HepG2 (cell line): ENCODE results near the gene TVP23C. TPM values are rescaled to one million over a fixed set of nuclear protein-coding genes. Genes with fewer than 3 reads are reported as not detected.

Source experiments
- ATAC-seq: fragments of 200-7000 bp; cut with Tn5 transposase; 3 replicates; pipeline ENCODE4 v1.9.1; 2020; ENCODE audit warnings: mild to moderate bottlenecking, moderate library complexity
- BruUV-seq: library from RNA; stranded (reverse); fragments of 400-500 nt; replicated peaks from 2 replicates; lab custom pipeline; 2021; lab: Mats Ljungman, UMichigan
- CTCF ChIA-PET: fragments of 300-600 bp; formaldehyde crosslinking; extraction: SDS; loops from one replicate; lab custom pipeline; 2021; ENCODE audit warnings: low total read pairs, inconsistent platforms, low intra/inter-chr PET ratio; lab: Yijun Ruan, JAX
- POLR2A ChIA-PET: fragments of 350-600 bp; sonication (Branson Sonifier 250); formaldehyde crosslinking; loops from one replicate; lab custom pipeline; 2020; ENCODE audit warnings: antibody characterized with exemption, inconsistent platforms; lab: Yijun Ruan, JAX
- DNase-seq: peaks from one replicate; pipeline ENCODE4 v3.0.0-alpha.2; 2015; ENCODE audit warnings: low spot score
- FAIRE-seq: peaks from 3 replicates; lab custom pipeline; 2011; peaks lifted over from hg19 to GRCh38; lab: Jason Lieb, UNC
- H2AFZ ChIP-seq: one replicate; pipeline ENCODE4 v1.6.1; 2011; ENCODE audit warnings: low read length, inconsistent platforms
- H3K27ac ChIP-seq: fragments of 300-600 bp; 3 replicates; pipeline ENCODE4 v1.8.0; 2011; ENCODE audit warnings: mixed run types, mild to moderate bottlenecking, mixed read lengths, low read length, inconsistent platforms; ENCODE audit not compliant: insufficient read depth; ENCODE audit errors: extremely low read length
- H3K27me3 ChIP-seq, 2 experiments: fragments of 200-600 bp in 1 of 2; 2 replicates in 1 of 2; 3 replicates in 1 of 2; pipeline versions ENCODE4 v1.6.0 to v1.8.0; 2011; ENCODE audit warnings: low read length in 2 of 2, mild to moderate bottlenecking in 2 of 2, moderate library complexity in 2 of 2, inconsistent platforms in 1 of 2; ENCODE audit not compliant: insufficient read depth in 2 of 2, control insufficient read depth in 1 of 2
- H3K36me3 ChIP-seq, 2 experiments: fragments of 200-600 bp in 1 of 2; replicated peaks in 1 of 2; 2 replicates in 1 of 2; 3 replicates in 1 of 2; pipeline versions ENCODE4 v1.5.1 to v1.8.0; 2011; ENCODE audit warnings: low read length in 2 of 2, inconsistent platforms in 1 of 2; ENCODE audit not compliant: insufficient read depth in 2 of 2, control insufficient read depth in 1 of 2
- H3K4me1 ChIP-seq: 2 replicates; pipeline ENCODE4 v1.5.1; 2012; ENCODE audit warnings: low read length, inconsistent platforms; ENCODE audit not compliant: insufficient read depth
- H3K4me2 ChIP-seq: 2 replicates; pipeline ENCODE4 v1.6.0; 2011; ENCODE audit warnings: low read depth, low read length, inconsistent platforms
- H3K4me3 ChIP-seq, 3 experiments: fragments of 200-600 bp in 1 of 3; sonication (generic), shearing (Covaris generic) in 1 of 3; replicated peaks in 1 of 3; 2 replicates each; pipeline ENCODE4 v1.5.1; 2011 to 2016; ENCODE audit warnings: low read length in 3 of 3, inconsistent platforms in 2 of 3, low read depth in 2 of 3, mild to moderate bottlenecking in 2 of 3, control low read depth in 1 of 3, mixed read lengths in 1 of 3; ENCODE audit not compliant: insufficient read depth in 1 of 3
- H3K79me2 ChIP-seq: one replicate; pipeline ENCODE4 v1.6.1; 2011; ENCODE audit warnings: low read length, inconsistent platforms; ENCODE audit not compliant: insufficient read depth
- H3K9ac ChIP-seq: 2 replicates; pipeline ENCODE4 v1.6.0; 2011; ENCODE audit warnings: mild to moderate bottlenecking, low read depth, low read length, inconsistent platforms; ENCODE audit not compliant: insufficient read depth
- H3K9me3 ChIP-seq: 2 replicates; pipeline ENCODE4 v1.5.1; 2012; ENCODE audit warnings: mild to moderate bottlenecking, low read length
- H4K20me1 ChIP-seq: 2 replicates; pipeline ENCODE4 v1.6.0; 2011; ENCODE audit warnings: inconsistent platforms, mild to moderate bottlenecking, low read length, moderate library complexity; ENCODE audit not compliant: insufficient read depth
- DNMT1 ChIP-seq: sonication (generic); formaldehyde crosslinking; IDR thresholded peaks from 2 replicates; pipeline ENCODE4 v1.5.1; 2020; ENCODE audit warnings: mild to moderate bottlenecking, missing genetic modification reagents
- FOXO1 ChIP-seq: sonication (generic); formaldehyde crosslinking; IDR thresholded peaks from 2 replicates; pipeline ENCODE4 v1.4.0; 2020; ENCODE audit warnings: missing genetic modification reagents
- HES4 ChIP-seq: sonication (generic); formaldehyde crosslinking; IDR thresholded peaks from 2 replicates; pipeline ENCODE4 v1.9.0; 2021; ENCODE audit warnings: mild to moderate bottlenecking, missing genetic modification reagents, borderline replicate concordance
- HNRNPH1 ChIP-seq: fragments of 200-400 bp; formaldehyde crosslinking; optimal IDR thresholded peaks from 2 replicates; pipeline ENCODE3; 2017; ENCODE audit warnings: mild to moderate bottlenecking, low read depth, low read length
- JUN ChIP-seq: sonication (generic); formaldehyde crosslinking; IDR thresholded peaks from 2 replicates; pipeline ENCODE4 v1.4.0; 2020; ENCODE audit warnings: mild to moderate bottlenecking, missing genetic modification reagents
- LRRFIP1 ChIP-seq: sonication (generic); formaldehyde crosslinking; conservative IDR thresholded peaks from 2 replicates; pipeline ENCODE4 v1.4.0; 2020; ENCODE audit warnings: missing genetic modification reagents
- MNT ChIP-seq: fragments of 450-650 bp; IDR thresholded peaks from 2 replicates; pipeline ENCODE4 v1.6.1; 2016
- MXD4 ChIP-seq: IDR thresholded peaks from 2 replicates; pipeline ENCODE4 v1.6.1; 2016; ENCODE audit warnings: mild to moderate bottlenecking, missing biosample characterization, missing genetic modification reagents
- NR2F1 ChIP-seq, 2 experiments: fragments of 450-650 bp in 1 of 2; formaldehyde crosslinking in 1 of 2; IDR thresholded peaks; 2 replicates each; pipeline versions ENCODE4 v1.5.0 to v1.6.1; 2016 to 2020; ENCODE audit warnings: mild to moderate bottlenecking in 1 of 2, missing compliant biosample characterization in 1 of 2, missing genetic modification reagents in 1 of 2, moderate library complexity in 1 of 2
- PHF20 ChIP-seq: sonication (generic); formaldehyde crosslinking; IDR thresholded peaks from 2 replicates; pipeline ENCODE4 v1.5.0; 2020; ENCODE audit warnings: mild to moderate bottlenecking, missing genetic modification reagents
- PLSCR1 ChIP-seq: sonication (generic); formaldehyde crosslinking; IDR thresholded peaks from 2 replicates; pipeline ENCODE4 v1.5.0; 2020; ENCODE audit warnings: missing genetic modification reagents, mild to moderate bottlenecking, borderline replicate concordance
- RNF2 ChIP-seq: fragments of 450-650 bp; conservative IDR thresholded peaks from 2 replicates; pipeline ENCODE4 v1.6.1; 2016; ENCODE audit warnings: low read depth
- SAFB2 ChIP-seq: sonication (generic); formaldehyde crosslinking; IDR thresholded peaks from 2 replicates; pipeline ENCODE4 v1.5.1; 2020; ENCODE audit warnings: missing genetic modification reagents, low read depth, mild to moderate bottlenecking, borderline replicate concordance
- ZC3H13 ChIP-seq: sonication (generic); formaldehyde crosslinking; IDR thresholded peaks from 2 replicates; pipeline ENCODE4 v1.8.1; 2023; ENCODE audit warnings: mild to moderate bottlenecking, missing genetic modification reagents, moderate library complexity
- ZNF512B ChIP-seq: sonication (generic); formaldehyde crosslinking; IDR thresholded peaks from 2 replicates; pipeline ENCODE4 v1.5.1; 2020; ENCODE audit warnings: missing genetic modification reagents, mild to moderate bottlenecking, borderline replicate concordance
- ZNF703 ChIP-seq: sonication (generic); formaldehyde crosslinking; IDR thresholded peaks from 2 replicates; pipeline ENCODE4 v1.5.1; 2020; ENCODE audit warnings: missing genetic modification reagents, mild to moderate bottlenecking, moderate library complexity, borderline replicate concordance
- WGBS: methylation state at CpG from one replicate; pipeline ENCODE4 v1.1.6; 2017; ENCODE audit warnings: low lambda C conversion rate; 5-methylcytosine and 5-hydroxymethylcytosine counted together
- in situ Hi-C: cut with HindIII; loops from 2 replicates; pipeline ENCODE4 v1.10.0; 2017; ENCODE audit warnings: low pct_unique_long_range_greater_than_20kb; ENCODE audit not compliant: extremely low pct_ligation_motif_present
- intact Hi-C: fragments of 100-400 bp; cut with micrococcal nuclease; formaldehyde crosslinking; loops from one replicate; pipeline ENCODE4 v1.10.0; 2022; ENCODE audit not compliant: unreplicated experiment
- polyA plus RNA-seq, 8 experiments: library from polyadenylated mRNA; depleted of rRNA in 3 of 8; stranded (reverse) in 7 of 8; unstranded in 1 of 8; fragments of >200 nt; fragmentation: Illumina TruSeq in 4 of 8; extraction: Trizol in 4 of 8; gene quantifications; 2 replicates each; pipeline versions ENCODE4 v1.2.1 to v1.2.3, GENCODE V29; 2011 to 2016; ENCODE audit warnings: low read depth in 4 of 8, missing spikeins in 1 of 8, mixed read lengths in 1 of 8; ENCODE audit not compliant: insufficient read depth in 1 of 8
- total RNA-seq, 5 experiments: library from RNA; depleted of rRNA; stranded (reverse); fragments of >200 nt; fragmentation: Illumina TruSeq; extraction: Trizol; gene quantifications; 2 replicates each; pipeline ENCODE4 v1.2.3, GENCODE V29; 2016; ENCODE audit warnings: low read depth in 1 of 5

TVP23C gene
- total and polyA plus RNA-seq, 2 of the 13 experiments (the other 11 are each of a cell fraction or from before 2014, with no cell fraction given), result 10.4 to 28.2 TPM

GRCh38 chr17:15508466-15508865, 54.8 kb downstream of the TVP23C start (continued):
- TF ChIP-seq JUN (CRISPR knock-in tag) (no peak), ZNF703 (CRISPR knock-in tag) (no peak), MXD4 (CRISPR knock-in tag) (no peak), ZNF512B (CRISPR knock-in tag) (no peak), HES4 (CRISPR knock-in tag) (no peak), NR2F1 (CRISPR knock-in tag; IDR thresholded peaks at IDR 0.05) (no peak), HNRNPH1 (no peak), SAFB2 (CRISPR knock-in tag) (no peak)
- TF ChIP-seq, all 625 proteins: peak for 0

GRCh38 chr17:15507896-15508295, 55.4 kb downstream of the TVP23C start:
- WGBS, result 94% methylated on average over 3 of the region's 3 CpGs
- Histone ChIP-seq H3K4me1 (no peaks in the 10 kb centered on the region), H2AFZ (no peak overlapping the region), H3K9me3 (no peaks in the 10 kb centered on the region), H3K27me3 (no peaks in the 10 kb centered on the region), H3K27ac (no peak overlapping the region), H3K4me2 (no peak overlapping the region), H3K4me3 (no peak overlapping the region), H3K36me3 (peaks cover 9 to 39% of the 10 kb centered on the region in 2 experiments), H3K79me2 (no peaks in the 10 kb centered on the region), H4K20me1 (peaks cover 2% of the 10 kb centered on the region; the same call in 1 of the 2 replicates), H3K9ac (no peak overlapping the region)
- ATAC-seq (no peak), FAIRE-seq (no peak), DNase-seq (no peak)
- CTCF ChIA-PET, result no interaction called here
- POLR2A ChIA-PET, result no interaction called here
- in situ Hi-C loops, result no loop called here
- no TSS peak for BruUV-seq
- intact Hi-C loops, result no loop called here
- TF ChIP-seq PHF20 (no peak), PLSCR1 (CRISPR knock-in tag) (no peak), RNF2 (no peak), ZC3H13 (CRISPR knock-in tag) (no peak), LRRFIP1 (CRISPR knock-in tag) (no peak), MNT (no peak), FOXO1 (CRISPR knock-in tag) (no peak), DNMT1 (CRISPR knock-in tag) (no peak)
